Skeletal muscle tissue (tissue), 4 donors: ENCODE results near the gene AKNA. TPM values are rescaled to one million over a fixed set of nuclear protein-coding genes. Genes with fewer than 3 reads are reported as not detected.

Source experiments
- H3K27ac ChIP-seq: one replicate; pipeline ENCODE4 v1.7.0; 2013; ENCODE audit warnings: mild to moderate bottlenecking, low read depth, low read length, inconsistent platforms
- H3K27me3 ChIP-seq, 3 donors: one replicate each; pipeline ENCODE4 v1.7.0; 2013; ENCODE audit warnings: low read length in 3 of 3; ENCODE audit not compliant: control insufficient read depth in 3 of 3, insufficient read depth in 3 of 3
- H3K36me3 ChIP-seq, 3 donors: one replicate each; pipeline ENCODE4 v1.7.0; 2013; ENCODE audit warnings: low read length in 3 of 3; ENCODE audit not compliant: control insufficient read depth in 3 of 3, insufficient read depth in 3 of 3
- H3K4me1 ChIP-seq, 3 donors: one replicate each; pipeline ENCODE4 v1.7.0; 2013; ENCODE audit warnings: low read length in 3 of 3, mild to moderate bottlenecking in 3 of 3; ENCODE audit not compliant: control insufficient read depth in 3 of 3, insufficient read depth in 3 of 3
- H3K4me3 ChIP-seq, 3 donors: one replicate each; pipeline ENCODE4 v1.7.0; 2013; ENCODE audit warnings: low read length in 3 of 3
- H3K9ac ChIP-seq, 3 donors: one replicate each; pipeline ENCODE4 v1.7.0; 2013; ENCODE audit warnings: low read length in 3 of 3, mild to moderate bottlenecking in 3 of 3, moderate library complexity in 2 of 3, low read depth in 1 of 3
- H3K9me3 ChIP-seq, 3 donors: one replicate each; pipeline ENCODE4 v1.7.0; 2013; ENCODE audit warnings: low read length in 3 of 3; ENCODE audit not compliant: control insufficient read depth in 3 of 3
- total RNA-seq: library from RNA; depleted of rRNA; stranded (reverse); fragments of >200 nt; gene quantifications from one replicate; pipeline ENCODE4 v1.2.3, GENCODE V29; 2014
- donor health status: Osteomylitis.

Gene AKNA
- total RNA-seq, 1 donor from 2014 or later, result 6.3 TPM

- no peak overlapping the region for H3K4me3 ChIP-seq
- no peak overlapping the region for H3K9ac ChIP-seq
- H3K9me3 ChIP-seq, result no peaks in the 10 kb centered on the region
- peaks cover 0 to 9% (median 0%) of the 10 kb centered on the region in 3 donors for H3K27me3 ChIP-seq
- H3K4me1 ChIP-seq, result peaks cover 12 to 24% (median 16%) of the 10 kb centered on the region in 3 donors
- H3K36me3 ChIP-seq, result no peaks in the 10 kb centered on the region
- H3K27ac ChIP-seq, result no peak overlapping the region
Observed at GRCh38 chr9:114399381-114399780, 11.6 kb upstream of the AKNA start.

GRCh38 chr9:114397848-114398605 lies 10.2 kb upstream of the AKNA start:
- H3K4me3 ChIP-seq, result peak overlapping the region; percentile 81 to 91 (median 88)
- H3K27ac ChIP-seq, result peak overlapping the region; percentile 54
- H3K36me3 ChIP-seq, result no peaks in the 10 kb centered on the region
- peaks cover 0 to 9% (median 0%) of the 10 kb centered on the region in 3 donors for H3K27me3 ChIP-seq
- no peaks in the 10 kb centered on the region for H3K9me3 ChIP-seq
- peak overlapping the region; percentile 62 to 78 (median 72) for H3K9ac ChIP-seq
- peaks cover 12 to 24% (median 16%) of the 10 kb centered on the region in 3 donors for H3K4me1 ChIP-seq

- Histone ChIP-seq H3K4me3 (peak overlapping the region; percentile 70 to 91 (median 88)), H3K27ac (peak overlapping the region; percentile 54), H3K9me3 (no peaks in the 10 kb centered on the region), H3K27me3 (peaks cover 0 to 8% (median 0%) of the 10 kb centered on the region in 3 donors), H3K36me3 (no peaks in the 10 kb centered on the region), H3K9ac (peak overlapping the region in 2 of 3 donors; percentile 62 to 65), H3K4me1 (peaks cover 16 to 28% (median 16%) of the 10 kb centered on the region in 3 donors)
Observed at GRCh38 chr9:114397219-114397847, 9.6 kb upstream of the AKNA start.

DNA sequence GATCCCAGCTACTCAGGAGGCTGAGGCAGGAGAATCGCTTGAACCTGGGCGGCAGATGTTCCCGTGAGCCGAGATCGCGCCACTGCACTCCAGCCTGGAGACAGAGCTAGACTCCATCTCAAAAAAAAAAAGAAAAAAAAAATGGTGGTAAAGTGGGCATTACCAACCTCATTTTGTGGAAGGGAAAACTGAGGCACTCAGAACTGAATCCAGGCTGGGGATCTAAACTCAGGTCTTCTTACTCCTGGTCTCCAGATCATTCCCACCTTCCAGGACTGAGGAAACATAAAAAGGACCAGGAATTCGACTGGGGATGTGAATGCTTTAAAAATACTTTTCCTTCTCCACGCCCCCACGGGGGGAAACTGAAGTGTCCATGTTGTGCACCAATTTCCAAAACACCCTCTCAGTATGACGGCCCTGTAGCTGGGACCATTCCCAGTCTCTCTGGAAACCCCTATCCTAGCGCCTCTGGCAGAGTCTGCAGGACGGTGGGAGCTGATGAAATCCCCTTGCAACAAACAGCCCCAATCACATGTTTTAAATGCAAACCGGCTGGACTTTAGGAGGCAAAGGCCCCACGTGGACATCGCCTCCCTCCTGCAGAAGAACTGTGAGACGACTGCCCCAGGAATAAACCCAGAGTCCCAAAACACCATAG lies 8.9 kb upstream of the AKNA start:
- Histone ChIP-seq H3K9ac (peak overlapping the region in 1 of 3 donors; percentile 25), H3K27ac (peak overlapping the region; percentile 54)

DNA sequence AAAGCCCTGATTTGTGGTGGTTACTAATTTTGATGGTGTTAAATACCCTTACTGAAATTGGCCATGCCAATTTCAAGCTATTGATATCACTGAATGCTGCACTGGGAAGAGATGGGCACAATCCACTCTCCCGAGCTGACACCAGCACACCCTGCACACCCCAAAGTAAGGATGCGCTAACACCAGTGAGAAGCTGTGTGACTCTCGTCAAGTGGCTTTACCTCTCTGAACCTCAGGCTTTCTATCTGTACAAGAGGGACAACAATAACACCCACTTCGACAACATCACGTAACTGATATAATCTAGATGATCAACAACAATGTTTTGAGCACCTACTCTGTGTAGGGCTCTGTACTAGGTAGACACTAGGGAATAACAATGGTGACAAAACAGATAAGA lies 8.0 kb upstream of the AKNA start:
- Histone ChIP-seq H3K27ac (no peak overlapping the region), H3K9me3 (no peaks in the 10 kb centered on the region)

More for the DNA sequence above, 8.9 kb upstream of the AKNA start:
- Histone ChIP-seq H3K9me3 (no peaks in the 10 kb centered on the region), H3K27me3 (peaks cover 0 to 6% (median 0%) of the 10 kb centered on the region in 3 donors), H3K4me3 (no peak overlapping the region), H3K36me3 (no peaks in the 10 kb centered on the region), H3K4me1 (peaks cover 16 to 31% (median 19%) of the 10 kb centered on the region in 3 donors)

DNA sequence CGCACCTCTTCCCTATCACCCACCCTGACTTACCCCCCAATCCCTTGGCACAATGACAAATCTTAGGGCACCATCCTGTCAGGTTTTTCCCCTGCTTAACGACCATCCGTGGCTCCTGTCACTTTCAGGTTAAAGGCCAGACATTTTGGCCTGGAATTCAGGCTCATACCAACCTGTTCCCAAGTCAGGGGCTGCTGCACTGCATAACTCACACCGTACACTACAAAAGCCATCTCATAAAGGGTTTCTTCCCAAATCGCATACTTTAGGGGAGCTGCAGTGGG lies 7.5 kb upstream of the AKNA start:
- Histone ChIP-seq H3K27ac (no peak overlapping the region), H3K4me1 (peaks cover 19 to 38% (median 22%) of the 10 kb centered on the region in 3 donors), H3K27me3 (peaks cover 0 to 6% (median 0%) of the 10 kb centered on the region in 3 donors), H3K9me3 (no peaks in the 10 kb centered on the region), H3K36me3 (no peaks in the 10 kb centered on the region), H3K9ac (no peak overlapping the region), H3K4me3 (no peak overlapping the region)

More for the DNA sequence above, 8.0 kb upstream of the AKNA start:
- Histone ChIP-seq H3K27me3 (peaks cover 0 to 6% (median 0%) of the 10 kb centered on the region in 3 donors), H3K4me3 (no peak overlapping the region), H3K9ac (no peak overlapping the region), H3K36me3 (no peaks in the 10 kb centered on the region), H3K4me1 (peaks cover 16 to 33% (median 19%) of the 10 kb centered on the region in 3 donors)

DNA sequence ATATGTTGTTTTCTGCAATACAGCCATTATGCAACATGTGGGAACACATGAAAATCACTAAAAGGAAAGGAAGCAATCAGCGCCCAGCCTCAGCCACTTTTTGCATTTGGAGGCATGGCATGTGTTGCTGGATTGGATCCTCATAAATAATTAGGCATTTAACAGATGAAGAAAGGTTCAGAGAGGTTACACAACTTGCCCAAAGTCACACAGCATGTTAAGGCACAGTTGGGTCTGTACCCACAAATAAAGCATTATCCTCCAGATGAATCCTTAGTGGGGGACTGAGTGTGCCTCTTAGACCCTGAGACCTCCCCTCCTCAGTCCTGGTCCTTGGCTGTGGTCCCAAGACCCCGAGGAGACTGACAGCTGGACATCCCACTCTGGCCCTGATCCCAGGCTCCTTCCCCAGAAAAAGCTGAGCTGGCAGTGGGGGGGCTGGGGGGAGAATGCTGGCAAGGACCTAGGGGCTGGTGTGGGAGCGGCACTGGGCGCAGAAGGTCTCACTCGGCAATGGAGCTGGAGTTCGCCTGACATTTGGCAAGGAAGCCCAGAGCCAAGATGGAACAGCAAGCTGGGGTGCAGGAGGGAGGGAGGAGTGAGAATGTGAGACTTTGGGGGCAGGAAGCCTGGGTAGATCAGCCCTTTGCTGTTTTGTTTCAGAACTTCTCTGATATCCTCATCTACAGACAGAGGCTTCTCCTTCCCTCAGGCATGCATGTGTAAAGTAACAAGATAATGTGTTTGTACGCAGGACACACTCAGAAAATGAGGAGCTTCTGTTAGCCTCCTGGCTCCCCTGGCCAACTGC lies 6.9 kb upstream of the AKNA start:
- peak overlapping the region in 1 of 3 donors; percentile 33 for H3K9ac ChIP-seq
- H3K4me1 ChIP-seq, result peaks cover 19 to 38% (median 25%) of the 10 kb centered on the region in 3 donors
- H3K27me3 ChIP-seq, result peaks cover 0 to 3% (median 0%) of the 10 kb centered on the region in 3 donors
- no peaks in the 10 kb centered on the region for H3K36me3 ChIP-seq
- H3K4me3 ChIP-seq, result no peak overlapping the region
- H3K9me3 ChIP-seq, result no peaks in the 10 kb centered on the region
- no peak overlapping the region for H3K27ac ChIP-seq

GRCh38 chr9:114392749-114393112 lies 4.9 kb upstream of the AKNA start:
- H3K36me3 ChIP-seq, result no peaks in the 10 kb centered on the region
- H3K9me3 ChIP-seq, result no peaks in the 10 kb centered on the region
- H3K27me3 ChIP-seq, result peaks cover 0 to 10% (median 0%) of the 10 kb centered on the region in 3 donors
- H3K27ac ChIP-seq, result peak overlapping the region; percentile 7
- H3K9ac ChIP-seq, result peak overlapping the region in 1 of 3 donors; percentile 6
- H3K4me3 ChIP-seq, result no peak overlapping the region
- peaks cover 28 to 44% (median 35%) of the 10 kb centered on the region in 3 donors for H3K4me1 ChIP-seq

GRCh38 chr9:114390952-114391351 lies 3.2 kb upstream of the AKNA start:
- peaks cover 30 to 51% (median 42%) of the 10 kb centered on the region in 3 donors for H3K4me1 ChIP-seq
- no peaks in the 10 kb centered on the region for H3K9me3 ChIP-seq
- H3K4me3 ChIP-seq, result no peak overlapping the region
- no peak overlapping the region for H3K9ac ChIP-seq
- H3K27ac ChIP-seq, result no peak overlapping the region
- H3K27me3 ChIP-seq, result peaks cover 0 to 14% (median 0%) of the 10 kb centered on the region in 3 donors
- no peaks in the 10 kb centered on the region for H3K36me3 ChIP-seq
